Breast epithelium (tissue), 3 donors: ENCODE results near the gene ZSWIM6.

Experiments used
- POLR2A ChIP-seq: fragments of 450-650 bp; IDR thresholded peaks from one replicate; pipeline ENCODE4 v1.6.1; 2016; ENCODE audit warnings: antibody characterized with exemption, mild to moderate bottlenecking, moderate library complexity
- POLR2AphosphoS5 ChIP-seq, 3 donors: sonication (generic); formaldehyde crosslinking; IDR thresholded peaks; one replicate each; pipeline ENCODE4 v1.6.1; 2017; ENCODE audit warnings: antibody characterized with exemption in 3 of 3
- TF ChIP-seq, protein P1 (sequence below), 3 donors: fragments of 450-650 bp; IDR thresholded peaks; one replicate each; pipeline ENCODE4 v1.5.1; 2016 to 2017; ENCODE audit warnings: antibody characterized with exemption in 3 of 3, mild to moderate bottlenecking in 3 of 3, moderate library complexity in 3 of 3

DNA sequence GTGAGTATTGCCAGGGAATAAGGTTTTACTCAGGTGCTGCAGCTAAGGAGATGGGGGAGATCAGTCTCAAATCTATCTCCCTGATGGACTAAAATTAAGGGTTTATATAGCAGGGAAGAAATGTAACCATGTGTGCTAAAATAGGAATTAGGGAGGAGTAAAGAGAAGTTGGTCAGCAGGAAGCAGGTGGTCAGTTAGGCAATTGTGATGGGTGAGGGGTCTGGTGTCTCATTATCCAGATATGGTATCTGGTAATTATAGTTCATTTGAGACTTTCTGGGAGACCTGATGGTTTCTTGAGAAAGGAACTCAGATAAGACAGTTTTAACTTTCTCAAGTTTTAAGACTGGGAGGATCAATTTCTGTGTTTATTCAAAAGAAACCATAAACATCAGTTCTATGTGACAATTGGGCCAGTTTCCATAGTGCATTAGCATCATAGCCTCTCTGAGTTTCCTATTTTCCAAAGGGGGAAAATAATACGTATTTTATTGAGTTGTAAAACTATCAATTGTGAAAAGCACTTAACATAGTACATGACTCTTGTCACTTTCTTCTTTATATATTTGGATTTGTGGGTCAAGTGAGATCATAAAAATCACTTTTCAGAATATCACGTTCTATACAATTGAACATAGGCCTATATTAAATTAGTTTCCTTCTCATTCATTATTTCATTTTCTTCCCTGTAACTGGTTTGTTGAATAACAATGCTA lies 115.9 kb downstream of the ZSWIM6 start:
- TF ChIP-seq, protein P1, sequence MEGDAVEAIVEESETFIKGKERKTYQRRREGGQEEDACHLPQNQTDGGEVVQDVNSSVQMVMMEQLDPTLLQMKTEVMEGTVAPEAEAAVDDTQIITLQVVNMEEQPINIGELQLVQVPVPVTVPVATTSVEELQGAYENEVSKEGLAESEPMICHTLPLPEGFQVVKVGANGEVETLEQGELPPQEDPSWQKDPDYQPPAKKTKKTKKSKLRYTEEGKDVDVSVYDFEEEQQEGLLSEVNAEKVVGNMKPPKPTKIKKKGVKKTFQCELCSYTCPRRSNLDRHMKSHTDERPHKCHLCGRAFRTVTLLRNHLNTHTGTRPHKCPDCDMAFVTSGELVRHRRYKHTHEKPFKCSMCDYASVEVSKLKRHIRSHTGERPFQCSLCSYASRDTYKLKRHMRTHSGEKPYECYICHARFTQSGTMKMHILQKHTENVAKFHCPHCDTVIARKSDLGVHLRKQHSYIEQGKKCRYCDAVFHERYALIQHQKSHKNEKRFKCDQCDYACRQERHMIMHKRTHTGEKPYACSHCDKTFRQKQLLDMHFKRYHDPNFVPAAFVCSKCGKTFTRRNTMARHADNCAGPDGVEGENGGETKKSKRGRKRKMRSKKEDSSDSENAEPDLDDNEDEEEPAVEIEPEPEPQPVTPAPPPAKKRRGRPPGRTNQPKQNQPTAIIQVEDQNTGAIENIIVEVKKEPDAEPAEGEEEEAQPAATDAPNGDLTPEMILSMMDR (IDR thresholded peaks at IDR 0.05): no peak
- TF ChIP-seq POLR2A: no peak
- no peak for TF ChIP-seq POLR2AphosphoS5 (IDR thresholded peaks at IDR 0.05)
